ENCODE measurements around the gene TC2N.
"Not testable (repeated sequence)": the region's sequence is repeated elsewhere in the genome, so short reads cannot be mapped to it uniquely, and the experiment has no call there.

Gene TC2N

GRCh38 chr14:91889477-91890211, 22.3 kb upstream of the TC2N start:
- DNase-seq (ENCODE audit: low read depth), result no peak

DNA sequence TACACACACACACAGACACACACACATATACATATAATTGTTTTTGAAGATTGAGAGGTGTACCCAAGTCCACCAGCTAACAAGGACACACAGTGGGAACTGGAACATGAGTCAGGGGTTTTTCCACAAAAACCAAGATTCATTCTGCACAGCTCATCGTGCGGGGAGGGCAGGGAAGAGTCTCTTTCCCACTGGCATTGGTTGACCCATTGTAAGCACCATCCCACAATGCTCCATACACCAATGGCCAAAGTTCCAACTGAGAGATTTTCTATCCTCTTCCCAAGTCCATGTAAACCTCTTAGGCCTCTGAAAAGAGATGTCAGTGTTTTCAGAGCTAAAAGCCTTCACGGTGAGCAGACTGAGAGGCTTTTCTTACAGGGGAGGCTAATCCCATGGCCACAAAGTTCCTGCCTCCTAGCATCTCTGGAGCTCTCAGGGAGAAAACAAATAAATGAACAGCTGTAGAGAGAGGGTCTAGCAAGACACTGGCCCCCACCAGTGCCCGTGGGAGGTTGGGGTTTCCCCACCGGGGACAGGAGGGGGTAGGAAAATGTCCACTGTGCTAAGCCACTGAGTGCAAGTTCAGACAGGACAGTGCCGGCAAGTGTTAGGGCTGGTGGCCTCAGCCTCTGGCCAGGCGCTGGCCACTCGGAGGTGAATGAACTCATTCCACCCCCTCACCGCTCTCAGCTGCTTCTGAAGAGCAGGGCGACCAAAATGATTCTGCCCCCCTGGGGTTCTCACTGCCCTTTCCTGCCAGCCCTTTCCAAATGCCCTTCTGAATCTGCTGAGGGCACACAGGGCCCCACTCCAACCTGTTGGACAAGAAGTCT, 21.5 kb upstream of the TC2N start:
- DNase-seq (ENCODE audit: low read depth), result no peak

- DNase-seq (ENCODE audit: low read depth), result no peak
Observed at GRCh38 chr14:91886961-91887360, 19.6 kb upstream of the TC2N start.

DNA sequence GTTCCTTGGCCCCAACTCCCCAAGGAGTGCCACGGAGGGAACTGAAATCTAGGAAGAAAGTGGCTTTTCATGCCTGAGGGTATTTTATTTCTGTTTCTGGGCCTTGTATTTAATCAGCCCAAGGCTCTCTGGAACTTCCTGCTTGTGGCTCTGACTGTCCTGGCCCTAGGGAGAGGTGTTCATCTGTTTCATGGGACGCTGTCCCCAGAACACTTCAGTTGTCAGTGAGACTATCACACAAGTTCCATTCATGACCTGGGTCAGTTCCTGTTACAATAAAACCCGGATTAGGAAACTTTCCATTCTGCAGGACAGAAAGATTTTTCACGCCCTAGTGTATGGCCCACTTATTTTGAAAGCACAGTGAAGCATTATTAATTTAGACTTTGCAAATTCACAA, 18.5 kb upstream of the TC2N start:
- no peak for DNase-seq (ENCODE audit: low read depth)

- no peak for DNase-seq (ENCODE audit: low read depth)
Observed at GRCh38 chr14:91885113-91885712, 17.9 kb upstream of the TC2N start.

DNA sequence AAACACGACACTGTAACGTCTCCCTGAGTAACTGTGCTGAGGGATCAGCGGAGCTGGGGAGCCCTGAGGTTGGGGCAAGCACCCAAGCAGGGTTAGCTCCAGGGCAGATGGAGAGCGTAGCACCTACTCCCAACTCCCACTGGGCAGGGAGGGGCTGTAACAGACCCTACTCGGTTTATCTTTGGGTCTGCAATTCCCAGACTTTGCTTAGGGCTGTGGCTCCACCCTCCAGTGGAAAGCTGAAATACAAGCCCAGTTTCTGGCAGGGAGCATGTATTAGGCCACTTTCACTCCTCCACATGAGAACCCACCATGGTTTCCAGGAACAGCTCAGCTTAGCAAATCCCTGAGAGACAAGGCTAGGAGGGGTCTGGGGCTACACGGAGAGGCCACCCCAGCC, 17.3 kb upstream of the TC2N start:
- DNase-seq (ENCODE audit: low read depth), result no peak

DNA sequence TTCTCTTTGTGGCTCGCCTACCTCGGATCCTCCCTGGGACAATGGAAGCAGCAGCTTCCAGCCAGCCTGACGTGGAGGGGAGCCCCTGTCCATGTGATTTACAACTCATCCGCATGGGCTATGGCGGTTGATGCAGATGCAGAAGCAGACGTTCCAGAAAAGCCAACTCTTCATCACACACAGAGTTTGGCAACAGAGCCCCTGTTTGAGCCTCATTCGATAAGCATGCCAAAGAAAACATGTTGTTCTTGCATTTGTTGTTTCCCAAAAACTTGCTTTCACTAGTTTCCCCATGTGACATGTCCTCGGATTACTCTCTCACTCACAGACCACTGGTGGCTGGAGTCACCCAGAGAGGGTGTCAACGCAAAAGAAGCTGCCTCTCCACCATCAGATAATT, 16.4 kb upstream of the TC2N start:
- DNase-seq (ENCODE audit: low read depth), result no peak

- DNase-seq (ENCODE audit: low read depth), result no peak
Observed at GRCh38 chr14:91882776-91883175, 15.4 kb upstream of the TC2N start.

- no peak for DNase-seq (ENCODE audit: low read depth)
Observed at GRCh38 chr14:91882369-91882768, 15.0 kb upstream of the TC2N start.

DNA sequence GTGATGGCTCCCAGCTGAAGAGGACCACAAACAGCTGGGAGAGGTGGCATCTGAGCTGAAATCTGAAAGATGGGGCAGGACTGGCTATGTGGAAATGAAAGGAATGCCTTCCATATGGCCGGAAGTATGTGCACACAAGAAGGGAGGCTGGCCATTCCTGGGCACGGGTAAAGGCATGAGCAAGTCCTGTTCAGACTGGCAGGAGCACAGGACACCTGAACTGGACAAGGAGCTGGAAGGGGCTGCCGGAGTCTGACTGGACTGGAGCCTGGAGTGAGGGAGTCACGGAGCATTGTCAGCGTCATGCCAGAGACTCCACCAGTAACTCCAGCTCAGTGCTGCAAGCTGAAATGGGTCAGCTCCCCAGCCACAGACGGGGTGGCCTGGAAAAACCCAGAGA, 11.9 kb upstream of the TC2N start:
- DNase-seq (ENCODE audit: low read depth), result no peak

DNA sequence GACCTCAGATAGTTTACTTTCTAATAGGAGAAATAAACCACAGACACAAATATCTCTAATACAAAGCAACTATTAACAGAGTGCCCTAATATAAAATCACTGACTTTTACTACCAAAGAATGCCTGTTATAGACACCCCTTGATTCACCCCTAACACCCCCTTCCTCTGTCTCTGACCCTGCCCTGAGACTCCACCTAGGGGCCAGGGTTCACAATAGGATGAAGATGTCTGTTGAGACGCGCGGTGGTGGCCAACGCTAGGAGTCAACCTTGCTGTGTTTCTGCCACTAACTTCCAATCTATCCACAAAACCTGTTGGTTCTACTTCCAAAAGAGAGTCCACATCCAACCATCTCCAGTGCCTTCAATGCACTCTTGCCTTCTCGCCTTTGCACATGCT, 10.9 kb upstream of the TC2N start:
- DNase-seq (ENCODE audit: low read depth), result no peak

- no peak for DNase-seq (ENCODE audit: low read depth)
Observed at GRCh38 chr14:91877376-91877915, 10.1 kb upstream of the TC2N start.

DNA sequence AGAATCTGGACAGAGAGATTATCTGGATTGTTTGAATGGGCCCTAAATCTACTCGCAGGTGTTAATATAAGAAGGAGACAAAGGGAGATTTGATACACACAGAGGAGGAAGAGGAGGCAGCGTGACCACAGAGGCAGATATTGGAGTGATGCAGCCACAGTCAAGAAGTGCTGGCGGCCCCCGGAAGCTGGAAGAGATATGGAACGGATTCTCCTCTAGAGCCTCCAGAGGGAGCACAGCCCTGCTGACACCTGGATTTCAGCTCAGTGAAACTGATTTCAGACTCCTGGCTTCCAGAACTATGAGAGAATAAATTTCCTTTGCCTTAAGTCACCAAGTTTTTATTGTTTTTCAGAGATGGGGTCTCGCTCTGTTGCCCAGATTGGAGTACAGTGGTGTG, 9.2 kb upstream of the TC2N start:
- no peak for DNase-seq (ENCODE audit: low read depth)

- no peak for DNase-seq (ENCODE audit: low read depth)
Observed at GRCh38 chr14:91875525-91876286, 8.4 kb upstream of the TC2N start.

DNA sequence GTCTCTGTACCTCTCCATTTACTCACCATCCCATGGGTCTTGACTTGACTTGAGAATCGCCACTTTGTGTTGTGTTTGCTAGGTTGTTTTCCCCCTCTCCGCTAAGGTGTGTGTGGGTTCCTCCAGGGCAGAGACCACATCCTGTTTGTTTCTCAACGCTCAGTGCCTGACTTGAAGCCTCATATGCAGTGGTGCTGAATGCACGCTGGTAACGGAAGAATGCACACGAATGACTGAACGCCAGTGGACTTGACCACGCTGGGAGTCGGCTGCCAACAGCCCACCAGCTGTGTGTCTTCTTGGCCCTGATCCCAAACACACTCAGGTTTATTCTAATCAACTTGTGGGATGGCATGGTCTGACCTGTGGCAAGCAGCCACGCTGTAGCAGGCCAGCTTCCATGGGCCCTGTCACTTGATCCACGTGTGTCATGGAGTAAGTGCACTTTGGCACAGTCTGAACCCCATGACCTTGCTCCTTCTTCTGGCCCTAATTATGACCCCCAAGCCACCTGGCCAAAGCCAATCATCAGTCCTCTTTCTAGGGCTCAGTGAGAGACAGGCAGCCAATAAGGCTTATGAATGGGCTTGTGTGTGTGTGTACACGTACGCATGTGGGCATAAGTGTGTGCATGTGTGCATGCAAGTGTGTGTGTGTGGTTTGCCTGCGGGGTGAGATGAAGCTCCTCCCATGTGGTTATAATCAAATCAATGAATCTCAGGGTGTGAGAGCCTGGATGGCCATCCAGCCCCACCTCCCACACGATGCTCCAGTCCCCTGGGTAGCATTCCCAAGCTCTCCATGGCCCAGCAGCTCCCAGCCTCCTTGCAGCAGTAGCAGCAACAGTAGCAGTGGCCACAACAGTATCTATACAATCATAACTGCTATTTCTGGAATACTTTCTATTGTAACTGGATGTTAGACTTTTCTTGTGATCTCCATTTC, 6.4 kb upstream of the TC2N start:
- no peak for DNase-seq (ENCODE audit: low read depth)

DNA sequence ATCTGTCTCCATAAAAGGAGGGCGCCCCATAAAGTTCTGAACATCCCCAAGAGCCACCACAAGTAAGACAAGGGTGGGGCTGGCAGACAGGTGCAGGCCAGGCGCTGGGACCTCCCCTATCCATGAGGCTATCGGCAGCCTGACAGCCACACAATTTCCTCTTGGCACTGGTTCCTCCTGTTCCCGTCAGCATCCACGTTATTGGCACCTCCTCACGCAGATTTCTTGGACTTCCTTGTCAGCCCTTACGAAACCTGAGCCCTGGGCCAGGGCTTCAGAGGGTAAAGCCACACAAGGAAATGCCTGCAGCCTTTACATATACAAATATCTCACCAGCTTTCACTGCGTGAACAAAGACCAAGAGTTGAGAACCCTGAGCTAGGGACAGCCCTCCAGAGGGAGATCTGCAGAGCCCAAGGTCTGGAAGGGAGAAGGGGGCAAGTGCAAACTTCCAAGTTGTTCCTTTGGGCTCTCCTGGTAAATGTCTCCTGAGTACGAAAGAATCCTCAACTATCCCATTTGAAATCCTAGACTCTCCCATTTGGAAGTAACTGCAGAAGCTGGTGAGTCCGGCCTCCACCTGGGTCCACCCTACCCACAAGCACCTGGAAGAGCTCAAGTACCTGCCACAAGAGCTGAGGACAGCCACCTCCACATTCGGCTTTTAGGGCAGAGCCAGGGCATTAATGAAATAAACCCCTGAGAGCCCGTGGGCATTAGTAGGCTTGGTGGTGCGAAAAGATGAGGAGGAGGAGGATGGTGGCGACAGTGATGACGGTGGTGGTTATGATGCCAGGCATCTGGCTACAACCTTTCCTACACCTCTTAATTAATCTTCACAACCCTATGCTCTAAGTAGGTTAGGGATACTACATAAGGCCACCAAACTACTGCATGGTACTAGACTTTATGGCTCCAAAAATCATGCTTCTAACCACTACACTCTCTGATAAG, 5.5 kb upstream of the TC2N start:
- DNase-seq (ENCODE audit: low read depth), result no peak

- no peak for DNase-seq (ENCODE audit: low read depth)
Observed at GRCh38 chr14:91872011-91872501, 4.7 kb upstream of the TC2N start.

- DNase-seq (ENCODE audit: low read depth), result not testable (repeated sequence)
Observed at GRCh38 chr14:91871401-91871800, 4.1 kb upstream of the TC2N start.

DNA sequence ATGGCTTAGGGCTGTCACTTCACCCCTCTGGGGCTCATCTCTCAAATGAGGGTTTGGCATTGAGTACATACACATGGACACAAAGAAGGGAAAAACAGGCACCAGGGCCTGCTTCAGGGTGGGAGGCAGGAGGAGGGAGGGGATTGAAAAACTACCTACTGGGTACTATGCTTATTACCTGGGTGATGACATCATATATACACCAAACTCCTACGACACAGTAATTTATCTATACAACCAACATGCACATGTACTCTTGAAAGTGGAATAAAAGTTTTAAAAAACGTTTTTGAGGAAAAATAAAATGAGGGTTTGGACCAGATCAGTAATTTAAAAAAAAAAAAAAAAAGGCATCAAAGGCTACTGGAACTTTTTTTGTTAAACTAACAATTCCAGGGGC, 3.6 kb upstream of the TC2N start:
- no peak for DNase-seq (ENCODE audit: low read depth)

DNA sequence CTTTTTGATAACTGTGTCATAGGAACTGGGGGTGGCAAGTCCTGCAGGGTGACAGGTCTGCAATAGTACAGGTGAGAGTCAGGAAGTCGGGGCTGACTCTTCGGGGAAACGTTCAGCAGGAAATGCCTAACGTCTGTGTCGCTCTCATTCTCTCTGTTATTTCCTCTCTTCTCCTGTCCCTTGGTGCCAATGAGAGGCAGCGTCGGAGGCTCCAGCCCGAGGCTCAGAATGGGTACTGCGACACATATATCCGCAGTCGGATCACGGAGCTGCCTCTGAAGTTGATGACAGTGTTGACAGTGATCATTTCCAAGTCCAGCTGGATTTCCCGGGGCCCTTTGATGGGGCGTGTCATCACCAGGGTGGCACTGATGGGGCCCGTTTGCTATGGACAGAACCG, 2.7 kb upstream of the TC2N start:
- no peak for DNase-seq (ENCODE audit: low read depth)
